GM19238 (cell line): Measurements from ENCODE around the gene CCDC174.

Experiments used
- DNase-seq: peaks from one replicate; pipeline ENCODE4 v3.0.0; 2011; ENCODE audit warnings: low spot score; ENCODE audit not compliant: insufficient read length

CCDC174 gene

GRCh38 chr3:14625443-14625842 lies 26.1 kb upstream of the CCDC174 start:
- DNase-seq, result no peak

GRCh38 chr3:14627815-14628214 lies 23.7 kb upstream of the CCDC174 start:
- DNase-seq, result no peak

GRCh38 chr3:14628406-14628805 lies 23.2 kb upstream of the CCDC174 start:
- DNase-seq, result no peak

- no peak for DNase-seq
These were observed 21.0 kb upstream of the CCDC174 start for GRCh38 chr3:14630404-14631100.

GRCh38 chr3:14631101-14631497 lies 20.5 kb upstream of the CCDC174 start:
- DNase-seq, result no peak

- no peak for DNase-seq
These were observed 19.7 kb upstream of the CCDC174 start for GRCh38 chr3:14631687-14632441.

- no peak for DNase-seq
These were observed 19.1 kb upstream of the CCDC174 start for GRCh38 chr3:14632442-14632930.

- no peak for DNase-seq
These were observed 18.1 kb upstream of the CCDC174 start for GRCh38 chr3:14633417-14633816.

- peak; percentile 45 for DNase-seq
These were observed 17.6 kb upstream of the CCDC174 start for GRCh38 chr3:14633819-14634424.

- no peak for DNase-seq
These were observed 16.7 kb upstream of the CCDC174 start for GRCh38 chr3:14634763-14635400.

- DNase-seq, result no peak
These were observed 15.0 kb upstream of the CCDC174 start for GRCh38 chr3:14636496-14637087.

GRCh38 chr3:14640157-14640562 lies 11.4 kb upstream of the CCDC174 start:
- no peak for DNase-seq

- no peak for DNase-seq
These were observed 10.8 kb upstream of the CCDC174 start for GRCh38 chr3:14640734-14641133.

GRCh38 chr3:14641346-14641745 lies 10.2 kb upstream of the CCDC174 start:
- DNase-seq, result no peak

- DNase-seq, result no peak
These were observed 6.1 kb upstream of the CCDC174 start for GRCh38 chr3:14645453-14645852.

GRCh38 chr3:14646131-14646573 lies 5.4 kb upstream of the CCDC174 start:
- no peak for DNase-seq

GRCh38 chr3:14646589-14647413 lies 4.8 kb upstream of the CCDC174 start:
- DNase-seq, result no peak

GRCh38 chr3:14647976-14648955 lies 3.3 kb upstream of the CCDC174 start:
- no peak for DNase-seq

GRCh38 chr3:14649466-14649865 lies 2.1 kb upstream of the CCDC174 start:
- no peak for DNase-seq
